Embryonic facial prominence (tissue), 1 donor: ENCODE data around the gene MRM2.

Experiments
- DNase-seq: peaks from one replicate; pipeline ENCODE4 v3.0.0-alpha.2; 2016; ENCODE audit errors: extremely low spot score

MRM2 gene

DNA sequence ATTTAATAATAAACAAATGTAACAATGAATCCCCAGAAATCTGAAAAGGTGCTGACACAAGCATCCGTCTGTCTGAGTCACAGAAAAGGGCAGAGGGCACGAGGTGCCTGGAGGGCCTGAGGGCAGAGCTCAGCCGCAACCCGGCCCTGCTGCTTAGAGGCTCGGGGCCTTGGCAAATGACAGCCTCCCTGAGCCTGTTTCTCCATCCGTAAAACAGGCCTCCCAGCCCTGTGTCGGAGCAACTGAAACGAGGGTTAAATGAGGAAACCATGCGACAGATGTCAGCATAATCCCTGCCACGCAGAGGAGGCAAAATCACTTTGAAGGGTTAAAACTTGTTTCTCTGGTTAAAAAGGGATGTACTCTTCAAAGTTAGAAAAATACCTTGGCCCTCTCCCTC lies 24.9 kb upstream of the MRM2 start:
- DNase-seq: no peak

DNA sequence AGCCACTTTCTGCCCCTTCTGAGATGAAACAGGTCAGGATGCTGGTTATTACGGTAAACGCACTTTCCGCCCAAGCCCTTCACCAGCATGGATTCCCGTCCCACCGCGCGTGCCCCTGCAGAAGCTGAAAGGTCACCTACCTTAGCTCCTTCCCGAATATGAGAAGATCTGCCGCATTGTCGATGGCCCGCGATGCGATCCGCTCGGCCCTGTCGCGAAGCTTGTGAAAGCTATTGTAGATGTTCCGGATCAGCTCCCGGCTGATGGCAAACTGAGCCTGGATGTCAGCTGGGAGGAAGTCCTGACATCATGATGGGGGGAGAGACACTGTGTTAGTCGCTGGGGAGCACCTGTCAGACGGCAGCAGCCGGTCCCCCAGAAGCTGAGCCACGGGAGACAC lies 22.2 kb upstream of the MRM2 start:
- DNase-seq: no peak

DNA sequence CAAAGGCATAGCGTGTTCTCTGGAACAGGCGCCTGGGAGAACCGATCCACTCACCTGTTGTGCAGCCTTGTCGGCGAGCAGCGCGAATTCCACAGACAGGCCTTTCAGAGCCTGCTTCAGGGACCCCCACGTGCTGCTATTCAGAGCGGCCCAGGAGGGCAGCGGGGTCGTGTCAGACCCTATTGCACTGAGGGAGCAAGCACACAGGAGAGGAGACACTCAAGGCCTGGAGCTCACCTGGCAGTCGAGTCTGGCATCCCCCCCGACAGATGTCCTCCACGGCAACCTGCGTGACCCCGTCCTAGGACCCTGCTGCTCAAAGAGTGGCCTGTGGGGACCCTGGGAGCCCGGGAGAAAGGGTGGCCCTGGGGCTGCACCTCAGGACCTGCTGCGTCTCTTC lies 21.2 kb upstream of the MRM2 start:
- DNase-seq: no peak

DNA sequence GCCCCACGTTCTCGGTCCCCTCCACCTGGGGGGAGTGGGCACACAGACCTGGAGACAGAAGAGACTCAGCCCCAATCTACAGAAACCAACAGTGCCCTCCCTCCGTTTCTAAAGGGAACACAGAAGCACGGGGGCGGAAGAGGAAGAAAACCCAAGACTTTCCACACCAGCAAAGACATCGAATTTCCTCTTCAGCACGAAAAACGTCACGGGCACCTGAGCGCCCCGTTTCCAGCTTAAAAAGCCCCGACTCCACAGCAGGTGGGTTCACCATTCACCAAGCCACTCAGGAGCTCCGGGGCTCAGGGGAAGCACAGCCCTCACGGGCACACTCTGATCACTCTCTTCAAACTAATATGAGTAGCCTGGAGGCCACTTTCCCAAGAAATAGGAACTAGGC lies 19.6 kb upstream of the MRM2 start:
- DNase-seq: no peak

DNA sequence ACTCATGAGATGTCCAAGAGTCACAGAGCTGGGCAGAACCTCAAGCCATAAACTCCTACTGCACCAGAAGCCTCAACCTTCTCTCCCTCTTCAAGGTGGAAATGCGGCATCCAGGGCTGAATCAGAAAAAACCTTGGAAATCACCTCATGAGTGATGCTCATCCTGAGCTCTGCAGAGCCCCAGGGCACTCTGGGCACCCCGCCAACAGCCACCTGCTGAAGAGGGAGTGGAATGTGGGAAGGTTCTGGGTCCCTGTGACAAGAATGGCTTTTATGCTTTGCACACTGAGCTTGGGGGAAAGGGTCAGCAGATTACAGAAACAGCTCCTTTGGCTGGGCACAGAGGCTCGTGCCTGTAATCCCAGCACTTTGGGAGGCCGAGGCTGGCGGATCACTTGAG lies 18.8 kb upstream of the MRM2 start:
- DNase-seq: no peak

DNA sequence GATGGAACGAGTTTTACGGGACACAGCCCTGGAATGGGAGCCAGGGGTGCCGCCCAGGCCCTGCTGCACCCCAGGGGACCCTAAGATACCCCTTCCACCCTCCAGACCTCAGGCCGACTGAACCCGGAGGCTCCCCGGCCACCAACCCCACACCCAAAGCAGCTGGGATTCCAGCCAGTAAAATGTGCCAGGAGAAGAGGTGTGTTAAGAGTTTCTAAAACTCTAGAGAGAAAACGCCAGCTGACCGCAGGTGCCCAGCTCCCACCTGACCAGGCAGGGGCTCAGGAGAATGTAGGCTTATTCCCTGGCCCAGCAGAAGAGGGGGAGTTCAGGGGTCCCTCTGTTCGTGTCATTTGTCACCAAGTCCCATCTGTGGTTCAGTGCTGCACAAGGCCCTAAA lies 17.5 kb upstream of the MRM2 start:
- DNase-seq: no peak

DNA sequence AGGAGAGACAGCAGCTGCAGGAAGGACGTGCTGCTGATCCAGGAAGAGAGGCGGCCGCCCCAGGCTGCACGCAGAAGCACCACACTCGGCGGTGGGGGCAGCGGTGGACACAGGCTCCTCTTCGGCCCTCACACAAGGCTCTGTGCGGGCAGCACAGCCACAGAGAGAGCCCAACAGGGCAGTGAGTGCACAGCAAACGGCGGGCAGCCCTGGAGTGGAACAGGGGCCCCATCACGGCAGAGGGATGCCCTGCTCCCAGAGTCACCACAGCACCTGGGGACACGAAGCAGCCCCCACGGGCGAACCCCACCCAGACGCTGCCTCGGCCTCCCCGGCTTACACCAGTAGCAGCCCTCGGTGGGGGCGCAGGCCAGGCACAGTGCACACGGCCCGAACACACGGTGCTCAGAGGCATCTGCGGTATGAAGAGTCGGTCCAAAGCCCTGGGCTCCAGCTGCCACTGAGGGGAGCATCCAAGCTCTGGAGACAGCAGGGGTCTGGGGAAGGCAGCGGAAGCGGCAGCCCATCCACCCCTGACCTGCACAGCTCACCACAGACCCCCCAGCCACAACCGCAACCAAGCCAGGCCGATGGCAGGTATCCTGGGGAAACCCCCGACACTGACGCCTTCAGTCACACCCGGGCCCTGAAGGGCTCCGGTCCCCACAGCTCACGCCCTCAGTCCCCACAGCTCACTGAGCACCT lies 16.8 kb upstream of the MRM2 start:
- no peak for DNase-seq

DNA sequence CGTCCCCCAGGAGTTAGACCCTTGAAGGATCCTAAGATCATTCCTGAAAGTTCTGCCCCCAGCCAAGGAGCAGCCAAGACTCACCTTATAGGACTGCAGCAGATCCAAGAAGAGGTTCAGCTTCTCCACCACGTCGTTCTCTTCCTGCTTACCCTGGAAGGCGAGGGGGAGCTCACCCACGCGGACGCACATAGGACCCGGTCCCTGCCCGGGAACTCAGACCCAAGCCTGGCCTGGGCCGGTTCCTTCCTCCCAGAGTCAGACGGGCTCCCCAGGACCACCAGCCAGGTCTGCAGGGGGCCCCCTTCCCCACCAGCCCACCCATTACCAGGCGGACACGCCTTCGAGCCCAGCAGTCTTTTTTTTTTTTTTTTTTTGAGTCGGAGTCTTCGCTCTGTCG lies 15.6 kb upstream of the MRM2 start:
- no peak for DNase-seq

DNA sequence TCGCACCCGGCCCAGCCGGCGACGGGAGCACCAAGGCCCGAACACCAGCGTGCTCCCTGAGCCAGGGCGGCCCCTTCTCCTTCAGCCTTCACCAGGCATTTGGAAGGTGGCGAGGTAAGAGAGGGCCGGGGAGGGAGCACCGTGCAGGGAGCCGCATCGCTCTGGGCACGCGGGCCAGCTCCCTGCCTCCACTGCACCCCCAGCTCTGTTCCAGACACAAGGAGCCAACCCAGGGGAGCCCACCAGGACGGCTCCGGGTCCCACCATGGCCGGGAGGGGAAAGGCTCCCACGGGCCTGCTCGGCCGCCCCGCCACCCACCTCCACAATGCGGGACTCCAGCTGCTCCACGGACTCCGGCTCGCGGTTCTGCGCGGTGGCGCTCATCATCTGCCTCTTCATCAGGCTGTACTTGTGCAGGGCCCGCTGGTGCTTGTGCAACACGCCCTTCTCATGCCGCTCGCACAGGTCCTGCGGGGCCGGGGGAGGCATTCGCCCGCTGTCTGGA lies 15.1 kb upstream of the MRM2 start:
- no peak for DNase-seq

DNA sequence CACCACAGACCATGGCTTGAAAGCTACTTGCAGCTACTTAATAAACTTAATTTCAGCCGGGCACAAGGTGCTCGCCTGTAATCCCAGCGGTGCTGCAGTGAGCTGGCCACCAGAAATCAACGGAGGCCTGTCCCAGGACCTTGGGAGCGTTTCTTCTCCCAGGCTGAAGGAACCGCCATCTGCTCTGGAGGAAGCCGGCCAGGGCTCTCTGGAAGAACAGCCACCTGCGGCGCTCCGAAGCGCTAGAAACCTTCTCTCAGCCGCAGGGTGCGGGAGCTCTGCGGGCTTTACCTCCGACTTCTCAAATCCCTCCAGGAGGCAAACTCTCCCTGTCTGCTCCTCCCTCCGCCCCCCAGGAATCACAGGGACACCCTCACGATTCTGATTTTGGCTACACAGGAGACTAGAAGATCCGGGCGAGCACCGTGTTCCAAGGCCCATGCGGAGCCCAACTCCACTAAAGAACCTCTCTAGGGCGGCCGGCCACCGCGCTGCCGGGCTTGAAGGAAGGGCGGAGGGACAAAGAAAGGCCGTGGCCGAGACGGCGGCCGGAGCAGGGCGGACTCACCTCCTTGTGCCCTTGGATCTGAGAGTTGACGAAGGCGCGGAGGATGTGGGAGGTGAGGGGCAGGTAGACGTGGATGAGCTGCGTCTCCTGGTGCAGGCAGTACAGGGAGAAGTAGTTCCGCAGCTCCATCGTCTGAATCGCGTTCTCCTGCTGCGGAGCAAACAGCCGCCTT lies 14.5 kb upstream of the MRM2 start:
- no peak for DNase-seq

DNA sequence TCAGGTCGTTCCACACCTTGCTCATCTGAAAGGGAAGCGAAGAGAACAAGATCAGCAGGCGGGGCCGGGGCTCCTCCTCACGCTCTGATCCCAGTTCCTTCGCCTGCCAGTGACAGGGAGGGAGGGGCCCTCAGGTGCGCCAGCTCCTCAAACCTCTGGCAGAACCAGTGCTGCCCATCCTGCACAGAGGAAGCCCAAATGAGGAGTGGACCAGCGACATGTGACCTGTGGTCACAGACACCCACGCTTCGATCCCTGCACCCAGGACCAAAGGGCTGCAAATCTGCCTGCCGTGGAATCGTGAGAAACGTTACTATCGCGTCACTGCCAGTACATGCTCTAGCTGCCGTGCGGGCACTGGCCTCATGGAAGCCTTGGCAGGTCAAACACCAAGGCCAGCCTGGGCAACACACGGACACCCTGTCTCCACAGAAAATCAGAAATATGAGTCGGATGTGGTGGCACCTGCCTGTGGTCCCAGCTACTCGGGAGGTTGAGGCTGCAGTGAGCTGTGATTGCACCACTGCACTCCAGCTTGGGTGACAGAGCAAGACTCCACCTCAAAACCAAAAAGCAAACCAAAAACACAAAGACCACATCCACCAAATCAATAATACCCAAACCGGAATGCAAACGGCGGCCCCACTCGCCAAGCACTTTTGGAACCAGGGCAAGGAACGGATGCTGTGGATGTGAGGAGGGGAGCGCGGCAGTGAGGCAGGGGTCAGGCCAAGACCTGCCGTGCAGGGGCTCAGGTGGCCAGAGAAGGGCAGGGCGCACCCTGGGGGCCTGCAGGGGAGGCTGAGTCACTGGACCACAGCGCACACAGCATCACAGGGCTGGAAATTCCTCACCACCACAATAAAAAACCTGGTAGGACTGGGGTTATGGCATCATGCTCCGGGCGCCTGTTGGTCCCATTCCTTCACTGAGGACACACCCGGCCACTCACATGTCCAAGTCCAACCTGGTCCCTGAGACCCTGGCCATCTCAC lies 13.4 kb upstream of the MRM2 start:
- DNase-seq: no peak

DNA sequence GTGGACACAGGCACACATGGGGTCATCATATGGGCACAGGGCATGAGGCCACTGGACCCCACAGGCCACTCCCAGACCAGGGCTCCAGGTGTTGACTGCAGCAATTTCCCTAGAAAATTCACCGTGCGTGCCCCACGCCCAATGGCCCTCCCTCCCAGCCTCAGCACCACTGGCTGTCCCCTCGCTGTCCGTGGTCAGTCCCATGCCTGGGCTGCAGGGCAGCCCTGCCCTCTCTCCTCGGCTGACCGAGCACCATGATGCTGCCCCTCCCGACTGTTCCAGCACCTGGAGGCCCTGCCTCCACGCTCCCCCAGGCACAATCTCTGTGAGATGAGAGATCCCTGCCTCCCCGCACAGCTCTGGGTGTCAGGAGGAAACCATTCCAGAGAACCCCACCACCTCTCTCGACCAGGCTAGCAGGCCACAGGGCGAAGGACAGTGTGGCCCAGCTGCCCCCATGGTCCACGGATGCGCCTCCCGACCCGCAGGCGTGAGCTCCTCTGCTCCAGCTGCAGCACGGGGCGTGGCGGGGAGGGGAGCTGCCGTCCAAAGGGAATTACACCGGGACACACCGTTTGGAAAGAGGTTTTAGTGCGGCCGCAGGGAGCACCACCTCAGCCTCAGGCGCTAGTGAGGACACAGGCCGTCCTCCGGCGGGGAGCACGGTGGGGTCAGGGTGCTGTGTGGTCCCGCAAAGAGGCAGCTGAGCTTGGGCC lies 12.6 kb upstream of the MRM2 start:
- no peak for DNase-seq

DNA sequence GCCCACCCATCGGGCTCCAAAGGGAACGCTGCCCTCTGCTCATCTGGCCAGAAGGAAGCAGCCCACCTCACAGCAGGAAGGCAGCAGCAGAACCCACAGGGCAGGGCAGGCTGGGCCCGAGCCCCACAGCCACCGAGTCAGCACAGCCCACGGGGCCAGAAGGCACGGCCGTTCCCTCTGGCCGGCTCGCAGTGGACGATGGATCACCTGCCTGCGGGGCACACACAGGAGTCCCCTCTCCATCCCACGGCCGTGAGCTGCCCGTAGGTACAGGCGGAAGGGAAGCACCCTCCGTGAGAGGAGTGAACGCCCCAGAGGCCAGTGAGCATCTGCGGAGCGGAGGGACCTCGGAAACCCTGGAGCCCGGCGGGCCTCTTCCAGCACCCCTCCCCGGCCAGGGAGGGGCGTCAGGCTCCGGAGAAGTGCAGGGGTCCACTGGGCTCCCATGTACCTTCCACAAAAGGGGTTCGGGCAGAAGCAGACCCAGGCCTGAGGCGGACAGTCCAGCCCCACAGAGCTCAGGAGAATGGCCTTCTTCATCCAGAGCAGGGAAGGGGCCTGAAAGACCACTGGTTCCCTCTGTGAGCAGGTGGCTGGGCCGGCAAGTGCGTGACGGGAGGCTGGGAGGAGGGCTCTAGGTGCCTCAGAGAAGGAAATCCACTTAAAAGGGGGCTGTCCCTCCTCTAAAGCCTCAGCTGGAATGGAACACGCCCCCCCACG lies 11.7 kb upstream of the MRM2 start:
- DNase-seq: no peak

DNA sequence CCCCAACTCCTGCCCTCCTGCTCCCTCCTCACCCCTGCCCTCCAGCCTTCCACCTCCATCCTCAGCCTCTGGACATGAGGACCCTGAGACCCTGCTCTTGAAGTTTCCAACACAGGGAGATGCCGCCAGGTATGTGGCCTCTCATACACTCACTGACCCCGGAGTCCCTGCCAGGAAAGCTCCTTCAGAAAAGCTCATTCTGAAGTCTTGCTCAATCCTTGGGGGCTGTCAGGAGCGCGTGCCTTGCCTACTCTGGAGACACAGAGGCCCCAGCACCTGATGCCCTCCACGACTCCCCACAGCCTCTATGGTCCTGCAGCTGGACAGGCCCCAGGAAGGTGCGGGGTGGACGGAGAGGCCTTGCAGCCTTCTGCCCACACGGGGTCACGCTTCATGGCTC lies 11.0 kb upstream of the MRM2 start:
- no peak for DNase-seq

DNA sequence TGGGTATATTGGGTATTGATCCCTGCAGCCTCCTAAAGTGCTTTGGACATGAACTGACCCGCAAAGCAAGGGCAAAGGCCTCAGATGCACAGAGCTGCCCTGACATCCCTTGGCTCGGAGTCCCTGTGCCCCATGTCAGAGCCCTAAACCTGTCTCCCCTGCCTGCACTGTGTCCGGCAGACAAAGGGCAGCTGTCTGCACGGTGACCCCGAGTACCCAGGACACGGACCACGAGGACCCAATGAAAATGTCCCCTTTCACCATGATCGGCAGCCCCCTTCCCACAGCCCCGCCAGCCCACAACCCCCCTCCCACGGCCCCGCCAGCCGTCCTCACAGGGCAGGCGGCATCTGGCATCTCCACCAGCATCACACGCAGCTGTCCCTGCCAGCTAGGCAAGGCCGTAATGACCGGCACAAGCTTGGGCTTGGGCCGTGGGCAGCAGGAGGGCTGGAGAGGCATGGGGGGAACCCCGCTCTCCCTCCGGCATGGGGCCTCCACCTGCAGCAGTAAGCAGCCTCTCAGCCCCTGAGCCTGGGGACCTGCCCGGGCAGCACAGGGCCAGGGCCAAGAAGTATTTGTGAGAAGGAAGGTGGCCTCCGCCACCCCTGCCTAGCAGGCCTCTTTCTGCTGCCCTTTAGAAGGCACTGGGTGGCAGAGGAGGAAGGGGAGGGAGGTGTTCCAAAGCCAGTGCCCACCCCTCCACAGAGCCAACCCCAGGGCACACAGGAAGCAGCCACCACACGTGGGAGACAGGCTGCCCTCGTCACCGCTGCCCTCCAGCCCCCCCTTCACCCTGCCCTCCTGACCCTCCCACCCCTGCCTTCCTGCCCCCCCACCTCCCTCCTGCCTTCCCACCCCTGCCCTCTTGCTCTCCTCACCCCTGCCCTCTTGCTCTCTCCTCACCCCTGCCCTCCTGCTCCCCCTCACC lies 10.1 kb upstream of the MRM2 start:
- no peak for DNase-seq

DNA sequence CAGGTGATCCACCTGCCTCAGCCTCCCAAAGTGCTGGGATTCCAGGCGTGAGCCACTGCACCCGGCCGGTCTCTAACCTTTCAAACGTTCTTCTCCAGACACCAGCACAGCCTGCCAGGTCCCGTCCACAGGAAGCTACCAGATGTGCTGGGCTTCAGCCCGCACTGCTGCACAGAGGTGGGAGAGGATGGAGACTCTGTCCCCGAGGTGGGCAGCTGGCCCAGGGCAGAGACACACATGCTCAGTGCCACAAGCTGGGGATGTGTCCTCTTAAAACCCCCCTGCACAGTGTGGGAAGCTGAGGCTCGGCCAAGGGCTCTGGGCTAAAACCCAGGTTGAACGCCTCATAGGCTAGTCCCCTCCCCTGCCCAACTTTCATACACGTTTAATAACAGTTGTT lies 9.4 kb upstream of the MRM2 start:
- no peak for DNase-seq

DNA sequence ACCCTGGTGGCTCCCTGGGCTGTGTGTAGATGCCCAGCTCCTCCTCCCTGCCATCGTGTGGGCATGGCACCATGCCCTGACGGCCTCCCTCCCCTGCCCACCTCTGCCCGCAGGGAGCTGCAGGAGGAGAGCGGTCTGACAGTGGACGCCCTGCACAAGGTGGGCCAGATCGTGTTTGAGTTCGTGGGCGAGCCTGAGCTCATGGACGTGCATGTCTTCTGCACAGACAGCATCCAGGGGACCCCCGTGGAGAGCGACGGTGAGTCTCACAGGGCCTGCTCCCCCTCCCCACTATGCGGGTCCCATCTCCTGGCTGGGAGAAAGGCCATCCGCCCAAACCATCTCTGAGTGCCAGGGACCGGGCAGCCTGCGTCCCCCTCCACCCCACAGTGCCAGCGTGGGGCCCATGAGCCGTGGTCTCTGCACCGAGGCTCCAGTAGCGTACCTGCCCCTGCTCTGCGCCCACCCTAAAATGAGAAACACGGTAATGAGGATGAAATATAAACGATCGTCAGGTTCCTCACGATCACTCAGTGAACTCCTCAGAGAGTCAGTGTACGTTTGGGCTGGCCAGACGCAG lies 7.8 kb upstream of the MRM2 start:
- no peak for DNase-seq

DNA sequence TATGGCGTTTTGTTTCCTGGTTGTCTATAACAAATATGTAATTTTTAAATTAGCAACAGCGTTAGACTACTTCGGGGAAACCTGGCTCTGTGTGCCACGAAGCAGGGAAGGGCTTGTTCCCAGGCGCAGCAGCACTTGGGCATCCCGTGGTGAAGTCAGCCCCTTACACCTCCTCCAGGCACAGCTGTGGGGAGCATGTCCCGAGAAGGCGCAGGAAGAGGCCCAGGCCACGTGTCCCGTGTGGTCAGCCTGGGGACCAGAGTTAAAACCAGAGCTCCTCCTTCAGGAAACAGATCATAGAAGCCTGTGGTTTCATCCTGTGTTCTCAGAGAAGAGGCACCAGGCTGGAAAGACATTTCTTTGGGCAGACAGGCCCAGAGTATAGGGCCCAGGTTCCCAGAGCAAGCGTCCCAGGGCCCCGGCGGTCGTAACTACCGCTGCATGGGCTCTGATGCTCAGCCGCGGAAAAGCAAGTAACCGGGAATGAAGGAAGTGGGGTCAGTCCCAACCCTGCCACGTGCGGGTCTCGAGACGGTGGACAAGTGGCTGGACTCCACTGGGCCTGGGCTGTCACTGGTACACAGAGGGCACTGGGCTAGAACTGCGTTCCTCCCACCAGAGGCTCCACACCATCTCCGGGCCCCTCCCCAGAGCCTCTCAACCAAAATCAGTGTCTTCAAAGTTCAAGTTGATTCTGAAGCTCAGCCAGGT lies 7.1 kb upstream of the MRM2 start:
- no peak for DNase-seq
